Liver (tissue), 9 donors: Measurements from ENCODE around the gene DGKH. TPM values are rescaled to one million over a fixed set of nuclear protein-coding genes. Genes with fewer than 3 reads are reported as not detected.

Experiments
- DNase-seq: peaks from one replicate; pipeline ENCODE4 v3.0.0-alpha.2; 2017; ENCODE audit warnings: low spot score
- H3K27ac ChIP-seq, 2 donors: one replicate each; pipeline ENCODE4 v1.7.0; 2013; ENCODE audit warnings: inconsistent platforms in 2 of 2, low read length in 2 of 2, control low read depth in 1 of 2, low read depth in 1 of 2, mild to moderate bottlenecking in 1 of 2
- H3K27me3 ChIP-seq, 4 donors: one replicate each; pipeline versions ENCODE4 v1.6.1 to v1.7.0; 2013; ENCODE audit warnings: low read length in 3 of 4, inconsistent platforms in 1 of 4, mild to moderate bottlenecking in 1 of 4, moderate library complexity in 1 of 4; ENCODE audit not compliant: control insufficient read depth in 4 of 4, insufficient read depth in 4 of 4
- H3K36me3 ChIP-seq, 4 donors: one replicate each; pipeline versions ENCODE4 v1.6.1 to v1.7.0; 2013; ENCODE audit warnings: low read length in 3 of 4, mild to moderate bottlenecking in 3 of 4, low read depth in 1 of 4, moderate library complexity in 1 of 4; ENCODE audit not compliant: control insufficient read depth in 4 of 4, insufficient read depth in 3 of 4
- H3K4me1 ChIP-seq, 4 donors: one replicate each; pipeline versions ENCODE4 v1.6.1 to v1.7.0; 2013; ENCODE audit warnings: low read length in 3 of 4, mild to moderate bottlenecking in 3 of 4, moderate library complexity in 1 of 4; ENCODE audit not compliant: control insufficient read depth in 4 of 4, insufficient read depth in 4 of 4
- H3K4me3 ChIP-seq, 3 donors: one replicate each; pipeline versions ENCODE4 v1.6.1 to v1.7.0; 2013; ENCODE audit warnings: low read length in 3 of 3, control low read depth in 1 of 3, low read depth in 1 of 3, mild to moderate bottlenecking in 1 of 3
- H3K9ac ChIP-seq, 2 donors: one replicate each; pipeline ENCODE4 v1.7.0; 2013; ENCODE audit warnings: low read length in 2 of 2, mild to moderate bottlenecking in 2 of 2, moderate library complexity in 2 of 2, control low read depth in 1 of 2, low read depth in 1 of 2
- H3K9me3 ChIP-seq, 4 donors: one replicate each; pipeline versions ENCODE4 v1.6.1 to v1.7.0; 2013; ENCODE audit warnings: low read length in 3 of 4; ENCODE audit not compliant: control insufficient read depth in 4 of 4
- EGR1 ChIP-seq, 2 donors: IDR thresholded peaks; 2 replicates each; pipeline ENCODE4 v1.6.1; 2016 to 2018; ENCODE audit warnings: antibody characterized with exemption in 2 of 2, low read depth in 2 of 2
- FOXA1 ChIP-seq: IDR thresholded peaks from 2 replicates; pipeline ENCODE4 v1.6.1; 2016; ENCODE audit warnings: antibody characterized with exemption
- FOXA2 ChIP-seq: IDR thresholded peaks from 2 replicates; pipeline ENCODE4 v1.6.1; 2016; ENCODE audit warnings: antibody characterized with exemption
- GABPA ChIP-seq, 2 donors: IDR thresholded peaks in 1 of 2; conservative IDR thresholded peaks in 1 of 2; 2 replicates each; pipeline ENCODE4 v1.6.1; 2016; ENCODE audit warnings: antibody characterized with exemption in 2 of 2, mild to moderate bottlenecking in 1 of 2, moderate library complexity in 1 of 2
- HNF4A ChIP-seq, 2 donors: conservative IDR thresholded peaks; 2 replicates each; pipeline ENCODE4 v1.6.1; 2016; ENCODE audit warnings: antibody characterized with exemption in 2 of 2, mild to moderate bottlenecking in 2 of 2
- HNF4G ChIP-seq: IDR thresholded peaks from 2 replicates; pipeline ENCODE4 v1.6.1; 2016; ENCODE audit warnings: antibody characterized with exemption
- JUND ChIP-seq, 2 donors: IDR thresholded peaks; 2 replicates each; pipeline ENCODE4 v1.6.1; 2016; ENCODE audit warnings: antibody characterized with exemption in 2 of 2
- NR2F2 ChIP-seq: IDR thresholded peaks from 2 replicates; pipeline ENCODE4 v1.6.1; 2016; ENCODE audit warnings: antibody characterized with exemption
- RAD21 ChIP-seq, 2 donors: IDR thresholded peaks; 2 replicates each; pipeline ENCODE4 v1.6.1; 2016; ENCODE audit warnings: antibody characterized with exemption in 2 of 2, mild to moderate bottlenecking in 2 of 2
- RXRA ChIP-seq, 2 donors: IDR thresholded peaks; 2 replicates each; pipeline ENCODE4 v1.6.1; 2017 to 2018; ENCODE audit warnings: antibody characterized with exemption in 2 of 2, mild to moderate bottlenecking in 1 of 2
- SP1 ChIP-seq: IDR thresholded peaks from 2 replicates; pipeline ENCODE4 v1.6.1; 2018; ENCODE audit warnings: antibody characterized with exemption, mild to moderate bottlenecking
- TAF1 ChIP-seq: conservative IDR thresholded peaks from 2 replicates; pipeline ENCODE4 v1.6.1; 2016; ENCODE audit warnings: antibody characterized with exemption, mild to moderate bottlenecking
- YY1 ChIP-seq: IDR thresholded peaks from 2 replicates; pipeline ENCODE4 v1.6.1; 2016; ENCODE audit warnings: antibody characterized with exemption, mild to moderate bottlenecking
- WGBS: extraction: QIAGEN DNeasy Blood & Tissue Kit; methylation state at CpG from one replicate; pipeline ENCODE4 v1.1.7; 2013; 5-methylcytosine and 5-hydroxymethylcytosine counted together
- polyA plus RNA-seq, 2 donors: library from polyadenylated mRNA; stranded (reverse) in 1 of 2; unstranded in 1 of 2; fragments of 200-250 nt in 1 of 2; fragments of >200 nt in 1 of 2; fragmentation: Nextera tagmentation in 1 of 2; extraction: Ambion mirVana in 1 of 2; gene quantifications; one replicate each; pipeline versions ENCODE4 v1.2.1 to v1.2.3, GENCODE V29; 2013 to 2015
- total RNA-seq, 2 donors: library from RNA; depleted of rRNA; stranded (reverse); fragments of >200 nt; gene quantifications; one replicate each; pipeline ENCODE4 v1.2.3, GENCODE V29; 2014
- TF ChIP-seq, protein P1 (sequence below): IDR thresholded peaks from 2 replicates; pipeline ENCODE4 v1.6.1; 2016; ENCODE audit warnings: antibody characterized with exemption
- TF ChIP-seq, protein P2 (sequence below): IDR thresholded peaks from 2 replicates; pipeline ENCODE4 v1.6.1; 2016; ENCODE audit warnings: antibody characterized with exemption
- TF ChIP-seq, protein P3 (sequence below): fragments of 150-350 bp; IDR thresholded peaks from 2 replicates; pipeline ENCODE4 v1.5.1; 2017; ENCODE audit warnings: improper control_type of control experiment, low read depth, low read length; ENCODE audit not compliant: missing input control
- TF ChIP-seq, protein P4 (sequence below): IDR thresholded peaks from 2 replicates; pipeline ENCODE4 v1.6.1; 2016; ENCODE audit warnings: antibody characterized with exemption, mild to moderate bottlenecking
- TF ChIP-seq, protein P5 (sequence below): IDR thresholded peaks from 2 replicates; pipeline ENCODE4 v1.6.1; 2016; ENCODE audit warnings: antibody characterized with exemption
- donor health status: healthy.
- donor health status: healthy.
- donor health status: healthy.
- donor health status: healthy.
- donor health status: healthy.

The DGKH gene
- total and polyA plus RNA-seq, 4 donors = 0.25 to 3.7 (median 0.97) TPM

DNA sequence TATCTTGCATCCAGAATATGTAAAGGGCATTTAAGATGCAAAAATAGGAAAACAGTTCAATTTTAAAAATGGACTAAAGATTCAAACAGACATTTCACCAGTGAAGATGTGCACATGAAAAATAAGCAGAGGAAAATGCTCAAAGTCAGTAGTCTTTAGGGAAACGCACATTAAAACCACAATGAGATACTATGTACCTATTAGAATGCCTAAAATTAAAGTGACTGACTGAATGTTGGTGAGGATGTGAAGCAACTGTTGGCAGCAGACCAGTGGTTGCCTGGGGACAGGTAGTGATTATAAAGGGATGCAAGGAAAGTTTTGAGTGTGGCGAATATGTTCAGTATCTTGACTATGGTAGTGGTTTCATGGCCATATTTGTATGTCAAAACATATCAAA lies 75.2 kb downstream of the DGKH start:
- H3K9me3 ChIP-seq = no peaks in the 10 kb centered on the region
- WGBS = 94% methylated on average over 2 of the region's 2 CpGs
- no peak for DNase-seq

More for the DNA sequence above, 75.2 kb downstream of the DGKH start:
- H3K4me1 ChIP-seq = peaks cover 0 to 1% (median 0%) of the 10 kb centered on the region in 4 donors
- no peak overlapping the region for H3K27ac ChIP-seq
- H3K4me3 ChIP-seq = no peak overlapping the region
- H3K36me3 ChIP-seq = no peaks in the 10 kb centered on the region
- H3K27me3 ChIP-seq = no peaks in the 10 kb centered on the region
- H3K9ac ChIP-seq = no peak overlapping the region
- TF ChIP-seq TAF1 = no peak
- no peak for TF ChIP-seq FOXA1
- no peak for TF ChIP-seq RAD21 (IDR thresholded peaks at IDR 0.05)
- TF ChIP-seq NR2F2 = no peak
- TF ChIP-seq, protein P1, sequence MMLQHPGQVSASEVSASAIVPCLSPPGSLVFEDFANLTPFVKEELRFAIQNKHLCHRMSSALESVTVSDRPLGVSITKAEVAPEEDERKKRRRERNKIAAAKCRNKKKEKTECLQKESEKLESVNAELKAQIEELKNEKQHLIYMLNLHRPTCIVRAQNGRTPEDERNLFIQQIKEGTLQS = no peak
- no peak for TF ChIP-seq YY1
- no peak for TF ChIP-seq EGR1 (IDR thresholded peaks at IDR 0.05; ENCODE audit: low read depth in 2 of 2)
- TF ChIP-seq, protein P2, sequence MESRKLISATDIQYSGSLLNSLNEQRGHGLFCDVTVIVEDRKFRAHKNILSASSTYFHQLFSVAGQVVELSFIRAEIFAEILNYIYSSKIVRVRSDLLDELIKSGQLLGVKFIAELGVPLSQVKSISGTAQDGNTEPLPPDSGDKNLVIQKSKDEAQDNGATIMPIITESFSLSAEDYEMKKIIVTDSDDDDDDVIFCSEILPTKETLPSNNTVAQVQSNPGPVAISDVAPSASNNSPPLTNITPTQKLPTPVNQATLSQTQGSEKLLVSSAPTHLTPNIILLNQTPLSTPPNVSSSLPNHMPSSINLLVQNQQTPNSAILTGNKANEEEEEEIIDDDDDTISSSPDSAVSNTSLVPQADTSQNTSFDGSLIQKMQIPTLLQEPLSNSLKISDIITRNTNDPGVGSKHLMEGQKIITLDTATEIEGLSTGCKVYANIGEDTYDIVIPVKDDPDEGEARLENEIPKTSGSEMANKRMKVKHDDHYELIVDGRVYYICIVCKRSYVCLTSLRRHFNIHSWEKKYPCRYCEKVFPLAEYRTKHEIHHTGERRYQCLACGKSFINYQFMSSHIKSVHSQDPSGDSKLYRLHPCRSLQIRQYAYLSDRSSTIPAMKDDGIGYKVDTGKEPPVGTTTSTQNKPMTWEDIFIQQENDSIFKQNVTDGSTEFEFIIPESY = no peak
- TF ChIP-seq HNF4G = no peak
- TF ChIP-seq SP1 = no peak
- TF ChIP-seq, protein P3, sequence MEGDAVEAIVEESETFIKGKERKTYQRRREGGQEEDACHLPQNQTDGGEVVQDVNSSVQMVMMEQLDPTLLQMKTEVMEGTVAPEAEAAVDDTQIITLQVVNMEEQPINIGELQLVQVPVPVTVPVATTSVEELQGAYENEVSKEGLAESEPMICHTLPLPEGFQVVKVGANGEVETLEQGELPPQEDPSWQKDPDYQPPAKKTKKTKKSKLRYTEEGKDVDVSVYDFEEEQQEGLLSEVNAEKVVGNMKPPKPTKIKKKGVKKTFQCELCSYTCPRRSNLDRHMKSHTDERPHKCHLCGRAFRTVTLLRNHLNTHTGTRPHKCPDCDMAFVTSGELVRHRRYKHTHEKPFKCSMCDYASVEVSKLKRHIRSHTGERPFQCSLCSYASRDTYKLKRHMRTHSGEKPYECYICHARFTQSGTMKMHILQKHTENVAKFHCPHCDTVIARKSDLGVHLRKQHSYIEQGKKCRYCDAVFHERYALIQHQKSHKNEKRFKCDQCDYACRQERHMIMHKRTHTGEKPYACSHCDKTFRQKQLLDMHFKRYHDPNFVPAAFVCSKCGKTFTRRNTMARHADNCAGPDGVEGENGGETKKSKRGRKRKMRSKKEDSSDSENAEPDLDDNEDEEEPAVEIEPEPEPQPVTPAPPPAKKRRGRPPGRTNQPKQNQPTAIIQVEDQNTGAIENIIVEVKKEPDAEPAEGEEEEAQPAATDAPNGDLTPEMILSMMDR = no peak
- TF ChIP-seq JUND (IDR thresholded peaks at IDR 0.05) = no peak
- no peak for TF ChIP-seq GABPA (IDR thresholded peaks at IDR 0.05 in 1 of 2, conservative IDR thresholded peaks at IDR 0.05 in 1 of 2)
- TF ChIP-seq, protein P4, sequence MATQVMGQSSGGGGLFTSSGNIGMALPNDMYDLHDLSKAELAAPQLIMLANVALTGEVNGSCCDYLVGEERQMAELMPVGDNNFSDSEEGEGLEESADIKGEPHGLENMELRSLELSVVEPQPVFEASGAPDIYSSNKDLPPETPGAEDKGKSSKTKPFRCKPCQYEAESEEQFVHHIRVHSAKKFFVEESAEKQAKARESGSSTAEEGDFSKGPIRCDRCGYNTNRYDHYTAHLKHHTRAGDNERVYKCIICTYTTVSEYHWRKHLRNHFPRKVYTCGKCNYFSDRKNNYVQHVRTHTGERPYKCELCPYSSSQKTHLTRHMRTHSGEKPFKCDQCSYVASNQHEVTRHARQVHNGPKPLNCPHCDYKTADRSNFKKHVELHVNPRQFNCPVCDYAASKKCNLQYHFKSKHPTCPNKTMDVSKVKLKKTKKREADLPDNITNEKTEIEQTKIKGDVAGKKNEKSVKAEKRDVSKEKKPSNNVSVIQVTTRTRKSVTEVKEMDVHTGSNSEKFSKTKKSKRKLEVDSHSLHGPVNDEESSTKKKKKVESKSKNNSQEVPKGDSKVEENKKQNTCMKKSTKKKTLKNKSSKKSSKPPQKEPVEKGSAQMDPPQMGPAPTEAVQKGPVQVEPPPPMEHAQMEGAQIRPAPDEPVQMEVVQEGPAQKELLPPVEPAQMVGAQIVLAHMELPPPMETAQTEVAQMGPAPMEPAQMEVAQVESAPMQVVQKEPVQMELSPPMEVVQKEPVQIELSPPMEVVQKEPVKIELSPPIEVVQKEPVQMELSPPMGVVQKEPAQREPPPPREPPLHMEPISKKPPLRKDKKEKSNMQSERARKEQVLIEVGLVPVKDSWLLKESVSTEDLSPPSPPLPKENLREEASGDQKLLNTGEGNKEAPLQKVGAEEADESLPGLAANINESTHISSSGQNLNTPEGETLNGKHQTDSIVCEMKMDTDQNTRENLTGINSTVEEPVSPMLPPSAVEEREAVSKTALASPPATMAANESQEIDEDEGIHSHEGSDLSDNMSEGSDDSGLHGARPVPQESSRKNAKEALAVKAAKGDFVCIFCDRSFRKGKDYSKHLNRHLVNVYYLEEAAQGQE = no peak
- no peak for TF ChIP-seq FOXA2
- TF ChIP-seq, protein P5, sequence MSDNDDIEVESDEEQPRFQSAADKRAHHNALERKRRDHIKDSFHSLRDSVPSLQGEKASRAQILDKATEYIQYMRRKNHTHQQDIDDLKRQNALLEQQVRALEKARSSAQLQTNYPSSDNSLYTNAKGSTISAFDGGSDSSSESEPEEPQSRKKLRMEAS = no peak
- no peak for TF ChIP-seq RXRA (IDR thresholded peaks at IDR 0.05)
- no peak for TF ChIP-seq HNF4A (conservative IDR thresholded peaks at IDR 0.05)
